ENCODE results near the gene ZNF429.

- no peak for TF ChIP-seq CTCF (IDR thresholded peaks at IDR 0.05)
- TF ChIP-seq EP300 (IDR thresholded peaks at IDR 0.05), result no peak
- TF ChIP-seq POLR2A (IDR thresholded peaks at IDR 0.05), result no peak
- no peak for TF ChIP-seq POLR2AphosphoS5 (IDR thresholded peaks at IDR 0.05)
These were observed 74.7 kb downstream of the ZNF429 start for GRCh38 chr19:21580101-21580500.
